CD14-positive monocyte (primary cell): ENCODE data around the gene TMEM185A. TPM values are rescaled to one million over a fixed set of nuclear protein-coding genes. Genes with fewer than 3 reads are reported as not detected.
"Not testable (repeated sequence)": the region's sequence is repeated elsewhere in the genome, so short reads cannot be mapped to it uniquely, and the experiment has no call there.

Experiments used
- DNase-seq, 3 donors: peaks; one replicate each; pipeline ENCODE4 v3.0.0-alpha.2; 2011 to 2022
- H2AFZ ChIP-seq: 2 replicates; pipeline ENCODE4 v1.6.0; 2012; ENCODE audit warnings: mild to moderate bottlenecking, low read depth, low read length, inconsistent platforms; ENCODE audit not compliant: insufficient read depth, poor library complexity, severe bottlenecking
- H3K27ac ChIP-seq, 2 donors: 1 replicate in 1 of 2; 2 replicates in 1 of 2; pipeline ENCODE4 v1.5.1; 2012 to 2013; ENCODE audit warnings: low read length in 2 of 2, control low read depth in 1 of 2, inconsistent platforms in 1 of 2, low read depth in 1 of 2, mild to moderate bottlenecking in 1 of 2
- H3K27me3 ChIP-seq, 2 donors: one replicate each; pipeline versions ENCODE4 v1.6.0 to v1.6.1; 2011 to 2013; ENCODE audit warnings: low read length in 2 of 2; ENCODE audit not compliant: control insufficient read depth in 2 of 2, insufficient read depth in 2 of 2
- H3K36me3 ChIP-seq, 2 donors: replicated peaks in 1 of 2; 1 replicate in 1 of 2; 2 replicates in 1 of 2; pipeline versions ENCODE4 v1.5.1 to v1.6.1; 2012 to 2013; ENCODE audit warnings: low read length in 2 of 2, control low read depth in 1 of 2, inconsistent platforms in 1 of 2, mild to moderate bottlenecking in 1 of 2; ENCODE audit not compliant: insufficient read depth in 2 of 2, control insufficient read depth in 1 of 2
- H3K4me1 ChIP-seq, 2 donors: 1 replicate in 1 of 2; 2 replicates in 1 of 2; pipeline versions ENCODE4 v1.5.1 to v1.6.1; 2012 to 2013; ENCODE audit warnings: low read length in 2 of 2, control low read depth in 1 of 2, inconsistent platforms in 1 of 2, mild to moderate bottlenecking in 1 of 2, moderate library complexity in 1 of 2; ENCODE audit not compliant: insufficient read depth in 2 of 2, control insufficient read depth in 1 of 2
- H3K4me2 ChIP-seq: replicated peaks from 2 replicates; pipeline ENCODE3; 2012; ENCODE audit warnings: low read length, moderate library complexity, mild to moderate bottlenecking; ENCODE audit not compliant: poor library complexity, severe bottlenecking; ENCODE audit errors: extremely low read depth
- H3K4me3 ChIP-seq, 3 experiments: fragments of 200-600 bp in 1 of 3; sonication (generic) in 1 of 3; replicated peaks in 1 of 3; 1 replicate in 2 of 3; 2 replicates in 1 of 3; pipeline ENCODE4 v1.5.1; 2011 to 2013; ENCODE audit warnings: low read length in 3 of 3, mild to moderate bottlenecking in 3 of 3, control low read depth in 2 of 3, low read depth in 2 of 3, inconsistent platforms in 1 of 3, moderate library complexity in 1 of 3
- H3K79me2 ChIP-seq: 2 replicates; pipeline ENCODE4 v1.6.0; 2012; ENCODE audit warnings: mild to moderate bottlenecking, control low read depth, inconsistent platforms, low read length, moderate library complexity; ENCODE audit not compliant: insufficient read depth
- H3K9ac ChIP-seq: 2 replicates; pipeline ENCODE4 v1.6.0; 2017; ENCODE audit warnings: low read length, mild to moderate bottlenecking; ENCODE audit not compliant: insufficient read depth, poor library complexity, severe bottlenecking
- H3K9me3 ChIP-seq, 2 donors: replicated peaks in 1 of 2; 1 replicate in 1 of 2; 2 replicates in 1 of 2; pipeline versions ENCODE4 v1.5.1 to v1.6.1; 2012 to 2013; ENCODE audit warnings: low read length in 2 of 2, control low read depth in 1 of 2; ENCODE audit not compliant: control insufficient read depth in 1 of 2, insufficient read depth in 1 of 2
- H4K20me1 ChIP-seq: 2 replicates; pipeline ENCODE4 v1.6.0; 2012; ENCODE audit warnings: mild to moderate bottlenecking, low read length, control low read depth, moderate library complexity; ENCODE audit not compliant: insufficient read depth
- H3K27ac Mint-ChIP-seq, 7 donors: one replicate each; pipeline ENCODE4 v1.8.0; 2020; ENCODE audit warnings: mild to moderate bottlenecking in 7 of 7, mixed read lengths in 7 of 7, moderate library complexity in 6 of 7, inconsistent platforms in 2 of 7
- H3K27me3 Mint-ChIP-seq, 3 donors: one replicate each; pipeline ENCODE4 v1.8.0; 2021 to 2022; ENCODE audit warnings: low read depth in 3 of 3, mild to moderate bottlenecking in 3 of 3, mixed read lengths in 3 of 3, moderate library complexity in 3 of 3, inconsistent platforms in 1 of 3
- H3K36me3 Mint-ChIP-seq, 2 donors: one replicate each; pipeline ENCODE4 v1.8.0; 2020; ENCODE audit warnings: mixed read lengths in 2 of 2, inconsistent platforms in 1 of 2, mild to moderate bottlenecking in 1 of 2
- H3K4me1 Mint-ChIP-seq: one replicate; pipeline ENCODE4 v1.8.0; 2020; ENCODE audit warnings: mild to moderate bottlenecking, mixed read lengths
- H3K4me3 Mint-ChIP-seq, 2 donors: one replicate each; pipeline ENCODE4 v1.8.0; 2020; ENCODE audit warnings: mild to moderate bottlenecking in 2 of 2, mixed read lengths in 2 of 2, moderate library complexity in 1 of 2
- H3K9me3 Mint-ChIP-seq, 7 donors: one replicate each; pipeline ENCODE4 v1.8.0; 2020 to 2022; ENCODE audit warnings: mixed read lengths in 7 of 7, mild to moderate bottlenecking in 6 of 7, moderate library complexity in 6 of 7, inconsistent platforms in 2 of 7
- WGBS: methylation state at CpG from one replicate; pipeline ENCODE4 v1.1.5; 2013; ENCODE audit warnings: missing lambda C conversion rate; ENCODE audit not compliant: insufficient coverage; 5-methylcytosine and 5-hydroxymethylcytosine counted together
- intact Hi-C, 2 donors: fragments of 100-400 bp; cut with micrococcal nuclease; formaldehyde crosslinking; loops; one replicate each; pipeline versions ENCODE4 v1.15.0 to v1.15.1; 2023
- polyA plus RNA-seq, 3 donors: library from polyadenylated mRNA; depleted of rRNA in 1 of 3; unstranded in 2 of 3; stranded (reverse) in 1 of 3; fragments of 300-500 nt in 2 of 3; fragments of >200 nt in 1 of 3; fragmentation: Illumina TruSeq in 2 of 3; gene quantifications; 1 replicate in 2 of 3; 2 replicates in 1 of 3; pipeline ENCODE4 v1.2.3, GENCODE V29; 2012 to 2021

The TMEM185A gene
- polyA plus RNA-seq, 3 donors: 9.1 to 12.8 (median 12.0) TPM

DNA sequence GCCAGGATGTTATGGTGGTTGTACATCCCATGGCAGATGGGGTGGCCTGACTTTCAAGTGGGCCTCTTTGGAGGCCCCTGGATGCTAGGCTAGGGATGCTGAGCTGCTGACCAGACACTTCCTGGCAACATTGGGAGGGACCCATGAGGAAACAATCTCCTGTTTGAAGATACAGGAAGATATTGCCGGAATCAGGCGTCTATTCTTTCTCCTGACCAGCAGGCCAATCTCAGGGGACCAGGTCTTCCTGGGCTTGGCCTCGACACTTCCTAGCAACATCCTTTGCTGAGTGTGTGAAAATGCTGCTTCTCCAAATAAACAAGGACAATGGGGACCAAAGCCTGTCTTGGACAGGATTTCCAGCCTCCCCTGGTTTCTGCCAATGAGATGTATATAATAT lies 83.8 kb downstream of the TMEM185A start:
- H3K27me3 ChIP-seq, H3K4me1 ChIP-seq, DNase-seq, H3K9me3 Mint-ChIP-seq, H2AFZ ChIP-seq, H3K9me3 ChIP-seq, H3K27ac Mint-ChIP-seq, H3K79me2 ChIP-seq, intact Hi-C loops, H3K27ac ChIP-seq, H3K4me3 Mint-ChIP-seq, H3K4me1 Mint-ChIP-seq, H3K27me3 Mint-ChIP-seq, H3K4me2 ChIP-seq, H3K36me3 ChIP-seq, H3K9ac ChIP-seq, H4K20me1 ChIP-seq, H3K4me3 ChIP-seq: not testable (repeated sequence)
- peaks cover 11 to 17% of the 10 kb centered on the region in 2 donors for H3K36me3 Mint-ChIP-seq
- WGBS: no CpG with 5 or more reads among the region's 3 CpGs

DNA sequence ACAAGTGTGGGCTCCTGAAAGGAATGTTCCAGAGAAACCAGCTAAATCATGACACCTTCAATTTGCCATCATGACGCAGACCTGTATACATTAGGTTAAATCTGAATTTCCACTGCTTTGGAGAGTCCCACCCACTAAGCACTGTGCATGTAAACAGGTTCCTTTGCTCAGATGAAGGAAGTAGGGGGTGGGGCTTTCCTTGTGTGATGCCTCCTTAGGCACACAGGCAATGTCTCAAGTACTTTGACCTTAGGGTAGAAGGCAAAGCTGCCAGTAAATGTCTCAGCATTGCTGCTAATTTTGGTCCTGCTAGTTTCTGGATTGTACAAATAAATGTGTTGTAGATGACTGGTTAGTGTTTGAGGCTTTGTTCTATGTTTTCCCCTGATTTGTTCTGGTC lies 84.6 kb downstream of the TMEM185A start:
- H4K20me1 ChIP-seq, H3K9me3 Mint-ChIP-seq, H2AFZ ChIP-seq, H3K27ac Mint-ChIP-seq, H3K4me2 ChIP-seq, H3K27me3 ChIP-seq, H3K27me3 Mint-ChIP-seq, H3K9ac ChIP-seq, DNase-seq, H3K27ac ChIP-seq, H3K36me3 ChIP-seq, H3K4me1 Mint-ChIP-seq, H3K4me3 ChIP-seq, H3K79me2 ChIP-seq, H3K4me1 ChIP-seq, H3K9me3 ChIP-seq, intact Hi-C loops, H3K4me3 Mint-ChIP-seq: not testable (repeated sequence)
- WGBS: no CpG with 5 or more reads among the region's 1 CpG
- H3K36me3 Mint-ChIP-seq: peaks cover 11 to 17% of the 10 kb centered on the region in 2 donors

Other genes starting within 250 kb of the TMEM185A start
- 100 to 1,000 TPM in 1 of 3 donors, 10 to 100 TPM in 2; 79.5 to 113 (median 94.3) TPM for gene IDS, start 126.5 kb downstream of the TMEM185A start, polyA plus RNA-seq
- gene EOLA1, start 90.8 kb downstream of the TMEM185A start, polyA plus RNA-seq: 10 to 100 TPM; 15.5 to 48.6 (median 20.7) TPM
- not detected for gene HSFX3, start 81.9 kb downstream of the TMEM185A start, polyA plus RNA-seq
- not detected for gene MAGEA9B, start 44.3 kb downstream of the TMEM185A start, polyA plus RNA-seq
- under 1 TPM in 1 of 3 donors, not detected in 2; 0.11 TPM for gene HSFX2, start 36.5 kb downstream of the TMEM185A start, polyA plus RNA-seq
- not detected for gene MAGEA11, start 80.3 kb upstream of the TMEM185A start, polyA plus RNA-seq
- under 1 TPM in 1 of 3 donors, not detected in 2; 0.35 TPM for gene HSFX1, start 142.3 kb upstream of the TMEM185A start, polyA plus RNA-seq
- not detected for gene MAGEA9, start 150.1 kb upstream of the TMEM185A start, polyA plus RNA-seq
- gene MAGEA8, start 249.4 kb upstream of the TMEM185A start, polyA plus RNA-seq: not detected